Ishikawa (cell line): Measurements from ENCODE around the gene CHST6.
A peak's percentile ranks its signal among the peaks of the same experiment; 100 is the strongest.

Experiments used
- CEBPB ChIP-seq: IDR thresholded peaks from 2 replicates; pipeline ENCODE4 v1.6.1; 2012
- CREB1 ChIP-seq: IDR thresholded peaks from 2 replicates; pipeline ENCODE4 v1.6.1; 2012; ENCODE audit warnings: low read depth
- EGR1 ChIP-seq: IDR thresholded peaks from 2 replicates; pipeline ENCODE4 v1.6.1; 2012
- EP300 ChIP-seq: IDR thresholded peaks from 2 replicates; pipeline ENCODE4 v1.6.1; 2012; ENCODE audit warnings: borderline replicate concordance
- FOXM1 ChIP-seq: IDR thresholded peaks from 2 replicates; pipeline ENCODE4 v1.6.1; 2012; ENCODE audit warnings: low read depth, borderline replicate concordance
- NFIC ChIP-seq: IDR thresholded peaks from 2 replicates; pipeline ENCODE4 v1.6.1; 2012
- RAD21 ChIP-seq: IDR thresholded peaks from 2 replicates; pipeline ENCODE4 v1.6.1; 2012; ENCODE audit warnings: low read depth
- TAF1 ChIP-seq: IDR thresholded peaks from 2 replicates; pipeline ENCODE4 v1.6.1; 2012; ENCODE audit warnings: low read depth, mild to moderate bottlenecking
- TCF12 ChIP-seq: IDR thresholded peaks from 2 replicates; pipeline ENCODE4 v1.6.1; 2012; ENCODE audit warnings: low read depth
- TEAD4 ChIP-seq: IDR thresholded peaks from 2 replicates; pipeline ENCODE4 v1.6.1; 2012
- YY1 ChIP-seq: IDR thresholded peaks from 2 replicates; pipeline ENCODE4 v1.6.1; 2012; ENCODE audit warnings: low read depth
- ZBTB7A ChIP-seq: IDR thresholded peaks from 2 replicates; pipeline ENCODE4 v1.6.1; 2012; ENCODE audit warnings: low read depth
- TF ChIP-seq, protein P1 (sequence below): IDR thresholded peaks from 2 replicates; pipeline ENCODE4 v1.6.1; 2012
- TF ChIP-seq, protein P2 (sequence below): IDR thresholded peaks from 2 replicates; pipeline ENCODE4 v1.6.1; 2012
- TF ChIP-seq, protein P3 (sequence below): IDR thresholded peaks from 2 replicates; pipeline ENCODE4 v1.6.1; 2012; ENCODE audit warnings: low read depth, mild to moderate bottlenecking

CHST6 gene

DNA sequence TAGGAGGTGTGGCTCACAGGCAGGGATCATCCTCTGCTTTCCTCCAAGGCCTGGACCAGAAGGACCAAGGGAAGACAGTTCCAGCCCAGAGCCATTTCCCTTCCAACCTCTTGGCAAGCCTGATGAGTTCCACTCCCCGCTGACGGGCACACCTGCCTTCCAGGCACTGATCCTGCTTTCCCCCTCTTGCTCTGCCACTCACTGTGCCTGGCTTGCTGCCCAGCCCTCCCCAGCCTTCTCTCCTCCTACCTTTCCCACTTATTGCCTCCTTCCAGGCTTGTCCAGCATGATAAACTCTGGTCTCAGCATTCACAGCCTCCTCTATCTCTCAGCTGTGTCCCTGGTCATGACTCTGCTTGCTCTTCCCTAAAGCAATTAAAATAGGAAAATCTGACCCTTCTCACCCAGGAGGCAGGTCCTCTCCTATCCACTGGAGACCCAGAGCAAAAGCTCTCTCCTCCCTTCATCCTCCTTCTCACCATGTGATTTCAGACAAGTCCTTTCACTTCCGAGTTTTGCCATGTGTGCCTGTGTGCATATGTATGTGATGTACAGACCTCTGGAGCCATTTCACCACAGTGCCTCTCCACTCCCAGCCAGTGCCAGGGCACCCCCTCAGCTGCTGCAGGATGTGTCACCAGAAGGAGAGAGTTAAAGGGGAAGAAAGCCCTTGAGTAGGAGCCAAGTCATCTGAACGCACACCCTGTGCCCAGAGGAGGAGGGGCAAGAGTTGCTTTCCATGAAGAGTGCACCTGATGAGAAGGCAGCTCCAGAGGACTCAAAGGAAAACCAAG is 17.4 kb downstream of the CHST6 start:
- TF ChIP-seq, protein P1, sequence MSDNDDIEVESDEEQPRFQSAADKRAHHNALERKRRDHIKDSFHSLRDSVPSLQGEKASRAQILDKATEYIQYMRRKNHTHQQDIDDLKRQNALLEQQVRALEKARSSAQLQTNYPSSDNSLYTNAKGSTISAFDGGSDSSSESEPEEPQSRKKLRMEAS: peak; percentile 75
- TF ChIP-seq RAD21: peak; percentile 33; the same call in 1 of the 2 replicates
- peak; percentile 93 for TF ChIP-seq TCF12
- peak; percentile 77 for TF ChIP-seq TEAD4
- TF ChIP-seq, protein P2, sequence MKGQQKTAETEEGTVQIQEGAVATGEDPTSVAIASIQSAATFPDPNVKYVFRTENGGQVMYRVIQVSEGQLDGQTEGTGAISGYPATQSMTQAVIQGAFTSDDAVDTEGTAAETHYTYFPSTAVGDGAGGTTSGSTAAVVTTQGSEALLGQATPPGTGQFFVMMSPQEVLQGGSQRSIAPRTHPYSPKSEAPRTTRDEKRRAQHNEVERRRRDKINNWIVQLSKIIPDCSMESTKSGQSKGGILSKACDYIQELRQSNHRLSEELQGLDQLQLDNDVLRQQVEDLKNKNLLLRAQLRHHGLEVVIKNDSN: 0 out of 2 replicates have a peak, but pooled peaks have one; percentile 16
- TF ChIP-seq FOXM1: no peak
- TF ChIP-seq EP300: peak; percentile 89
- peak; percentile 97 for TF ChIP-seq NFIC
- no peak for TF ChIP-seq ZBTB7A

DNA sequence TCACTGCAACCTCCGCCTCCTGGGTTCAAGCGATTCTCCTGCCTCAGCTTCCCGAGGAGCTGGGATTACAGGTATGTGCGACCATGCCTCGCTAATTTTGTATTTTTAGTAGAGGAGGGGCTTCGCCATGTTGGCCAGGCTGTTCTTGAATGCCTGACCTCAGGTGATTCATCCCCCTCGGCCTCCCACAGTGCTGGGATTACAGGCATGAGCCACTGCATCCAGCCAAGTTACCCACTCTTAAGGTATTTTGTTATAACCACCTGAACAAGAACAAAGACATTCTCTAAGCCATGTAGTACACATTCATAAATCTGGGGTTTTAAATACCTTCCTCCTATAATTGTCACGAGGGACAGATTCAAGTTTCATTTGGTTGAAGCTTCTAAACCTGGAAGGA is 18.4 kb downstream of the CHST6 start:
- TF ChIP-seq YY1 (peak; percentile 74), TEAD4 (peak; percentile 96), NFIC (peak; percentile 98), EP300 (peak; percentile 97), CEBPB (peak; percentile 69; the same call in 1 of the 2 replicates), FOXM1 (peak; percentile 91), ZBTB7A (peak; percentile 67; the same call in 1 of the 2 replicates), CREB1 (no peak), TCF12 (peak; percentile 98), RAD21 (0 out of 2 replicates have a peak, but pooled peaks have one; percentile 11), TAF1 (no peak), EGR1 (no peak)
- TF ChIP-seq, protein P1: 0 out of 2 replicates have a peak, but pooled peaks have one; percentile 54
- TF ChIP-seq, protein P3, sequence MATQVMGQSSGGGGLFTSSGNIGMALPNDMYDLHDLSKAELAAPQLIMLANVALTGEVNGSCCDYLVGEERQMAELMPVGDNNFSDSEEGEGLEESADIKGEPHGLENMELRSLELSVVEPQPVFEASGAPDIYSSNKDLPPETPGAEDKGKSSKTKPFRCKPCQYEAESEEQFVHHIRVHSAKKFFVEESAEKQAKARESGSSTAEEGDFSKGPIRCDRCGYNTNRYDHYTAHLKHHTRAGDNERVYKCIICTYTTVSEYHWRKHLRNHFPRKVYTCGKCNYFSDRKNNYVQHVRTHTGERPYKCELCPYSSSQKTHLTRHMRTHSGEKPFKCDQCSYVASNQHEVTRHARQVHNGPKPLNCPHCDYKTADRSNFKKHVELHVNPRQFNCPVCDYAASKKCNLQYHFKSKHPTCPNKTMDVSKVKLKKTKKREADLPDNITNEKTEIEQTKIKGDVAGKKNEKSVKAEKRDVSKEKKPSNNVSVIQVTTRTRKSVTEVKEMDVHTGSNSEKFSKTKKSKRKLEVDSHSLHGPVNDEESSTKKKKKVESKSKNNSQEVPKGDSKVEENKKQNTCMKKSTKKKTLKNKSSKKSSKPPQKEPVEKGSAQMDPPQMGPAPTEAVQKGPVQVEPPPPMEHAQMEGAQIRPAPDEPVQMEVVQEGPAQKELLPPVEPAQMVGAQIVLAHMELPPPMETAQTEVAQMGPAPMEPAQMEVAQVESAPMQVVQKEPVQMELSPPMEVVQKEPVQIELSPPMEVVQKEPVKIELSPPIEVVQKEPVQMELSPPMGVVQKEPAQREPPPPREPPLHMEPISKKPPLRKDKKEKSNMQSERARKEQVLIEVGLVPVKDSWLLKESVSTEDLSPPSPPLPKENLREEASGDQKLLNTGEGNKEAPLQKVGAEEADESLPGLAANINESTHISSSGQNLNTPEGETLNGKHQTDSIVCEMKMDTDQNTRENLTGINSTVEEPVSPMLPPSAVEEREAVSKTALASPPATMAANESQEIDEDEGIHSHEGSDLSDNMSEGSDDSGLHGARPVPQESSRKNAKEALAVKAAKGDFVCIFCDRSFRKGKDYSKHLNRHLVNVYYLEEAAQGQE: no peak; the same call in 1 of the 2 replicates
- TF ChIP-seq, protein P2: peak; percentile 37; the same call in 1 of the 2 replicates

DNA sequence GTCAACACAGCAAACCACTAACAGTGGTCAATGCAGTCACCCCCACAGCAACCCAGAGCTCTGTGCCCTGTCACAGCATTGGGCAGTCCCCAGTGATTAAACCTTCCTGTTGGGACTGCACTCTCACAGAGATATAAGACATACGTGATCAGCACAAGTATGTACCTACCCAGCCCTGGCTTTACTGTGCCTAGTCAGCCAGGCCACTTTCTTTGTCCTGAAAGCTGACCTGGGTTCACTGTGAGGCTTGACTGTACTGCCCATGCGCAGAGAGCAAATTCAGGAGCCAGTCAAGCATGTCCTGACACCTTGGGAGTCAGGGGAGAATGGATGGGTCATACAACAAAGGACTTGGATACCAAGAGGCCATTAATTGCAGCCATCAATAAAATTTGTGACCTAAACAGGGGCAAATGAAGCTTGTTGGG is 19.8 kb downstream of the CHST6 start:
- peak; percentile 51; the same call in 1 of the 2 replicates for TF ChIP-seq EP300
- no peak for TF ChIP-seq YY1
- TF ChIP-seq, protein P2: no peak
- TF ChIP-seq, protein P3: no peak
- TF ChIP-seq TAF1: no peak
- TF ChIP-seq, protein P1: 0 out of 2 replicates have a peak, but pooled peaks have one; percentile 34
- TF ChIP-seq TEAD4: peak; percentile 44; the same call in 1 of the 2 replicates
- no peak for TF ChIP-seq RAD21
- TF ChIP-seq CREB1: no peak
- no peak for TF ChIP-seq ZBTB7A
- peak; percentile 65; the same call in 1 of the 2 replicates for TF ChIP-seq TCF12
- TF ChIP-seq FOXM1: no peak
- TF ChIP-seq EGR1: no peak
- TF ChIP-seq NFIC: peak; percentile 72
- no peak for TF ChIP-seq CEBPB

DNA sequence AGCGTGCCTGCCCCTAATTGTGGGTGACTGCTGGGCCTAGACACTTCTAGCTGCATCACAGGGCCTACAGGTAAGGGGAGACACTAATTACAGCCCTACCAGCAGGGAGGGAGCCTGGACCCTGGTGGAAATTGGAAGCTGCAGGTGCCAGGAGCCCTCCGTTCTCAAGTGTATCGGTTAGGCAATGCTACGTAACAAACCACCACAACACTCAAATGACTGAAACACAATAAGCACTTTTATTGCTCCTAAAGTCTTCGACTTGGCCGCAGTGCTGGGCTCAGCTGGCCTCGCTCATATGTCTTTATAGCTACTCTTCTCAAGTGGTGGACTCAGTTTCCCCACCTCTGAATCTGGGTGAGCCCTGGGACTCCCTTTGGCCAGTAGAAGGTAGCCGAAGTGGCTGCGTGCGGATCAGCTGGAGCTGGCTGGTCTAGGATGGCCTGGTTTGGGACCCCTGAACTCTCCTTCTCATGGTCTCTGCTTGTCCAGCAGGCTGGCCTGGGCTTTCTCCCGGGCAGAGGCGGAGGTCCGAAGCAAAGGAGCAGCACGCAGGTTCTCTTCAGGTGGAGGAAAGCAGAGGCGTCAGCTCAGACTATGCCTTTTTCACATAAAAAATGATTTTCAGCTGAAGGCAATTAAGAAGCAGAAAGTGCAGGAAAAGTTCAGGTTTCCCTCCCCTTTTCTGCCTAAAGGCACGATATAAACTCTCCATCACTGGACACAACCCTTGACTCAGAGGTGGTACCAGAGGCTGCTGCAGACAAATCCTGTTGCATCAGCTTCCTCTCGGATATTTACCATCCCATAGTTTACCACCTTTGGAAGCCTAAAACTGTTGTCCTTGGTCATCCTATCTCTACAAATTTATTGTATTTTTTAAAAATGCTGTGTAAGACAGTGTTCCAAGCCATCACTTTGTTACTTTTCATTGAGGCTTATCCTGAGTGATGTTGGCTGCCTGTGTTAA is 22.0 kb downstream of the CHST6 start:
- no peak for TF ChIP-seq CREB1
- no peak for TF ChIP-seq TAF1
- TF ChIP-seq, protein P3: no peak
- no peak for TF ChIP-seq FOXM1
- TF ChIP-seq, protein P1: no peak
- TF ChIP-seq NFIC: no peak
